GM23338 (cell line): Measurements from ENCODE around the gene HMGCS1. TPM values are rescaled to one million over a fixed set of nuclear protein-coding genes. Genes with fewer than 3 reads are reported as not detected.

Experiments used
- ATAC-seq: fragments of 200-7000 bp; cut with Tn5 transposase; 3 replicates; pipeline ENCODE4 v1.9.1; 2020
- DNase-seq: peaks from one replicate; pipeline ENCODE4 v3.0.0-alpha.2; 2015; ENCODE audit warnings: low spot score
- H2AFZ ChIP-seq: fragments of 200-600 bp; sonication (generic); 2 replicates; pipeline ENCODE4 v1.8.0; 2016; ENCODE audit warnings: antibody characterized with exemption, mild to moderate bottlenecking, moderate library complexity
- H3F3A ChIP-seq: fragments of 200-600 bp; sonication (generic); replicated peaks from 2 replicates; pipeline ENCODE4 v1.8.0; 2017; ENCODE audit warnings: antibody characterized with exemption, mixed run types, low read depth
- H3K27ac ChIP-seq: fragments of 200-600 bp; sonication (generic); 2 replicates; pipeline ENCODE4 v1.6.1; 2016; ENCODE audit warnings: low read depth
- H3K27me3 ChIP-seq: fragments of 200-600 bp; sonication (generic); 2 replicates; pipeline ENCODE4 v1.8.0; 2016; ENCODE audit warnings: mild to moderate bottlenecking, mixed run types, moderate library complexity; ENCODE audit not compliant: insufficient read depth
- H3K36me3 ChIP-seq: fragments of 200-600 bp; sonication (generic); 2 replicates; pipeline ENCODE4 v1.8.0; 2016; ENCODE audit warnings: mild to moderate bottlenecking; ENCODE audit not compliant: insufficient read depth
- H3K4me1 ChIP-seq: fragments of 200-600 bp; sonication (generic); 2 replicates; pipeline ENCODE4 v1.8.0; 2016; ENCODE audit warnings: mild to moderate bottlenecking, moderate library complexity; ENCODE audit not compliant: insufficient read depth
- H3K4me2 ChIP-seq: fragments of 200-600 bp; sonication (generic); 2 replicates; pipeline ENCODE4 v1.7.1; 2017; ENCODE audit warnings: mixed run types
- H3K4me3 ChIP-seq: fragments of 200-600 bp; sonication (generic); 2 replicates; pipeline ENCODE4 v1.6.1; 2016; ENCODE audit warnings: mixed run types
- H3K79me2 ChIP-seq: fragments of 200-600 bp; sonication (generic); replicated peaks from 2 replicates; pipeline ENCODE4 v1.8.0; 2017; ENCODE audit warnings: mild to moderate bottlenecking; ENCODE audit not compliant: insufficient read depth
- H3K9me2 ChIP-seq: fragments of 200-600 bp; sonication (generic); 2 replicates; pipeline ENCODE4 v1.8.0; 2017; ENCODE audit not compliant: insufficient read depth
- H4K20me1 ChIP-seq: fragments of 200-600 bp; sonication (generic); replicated peaks from 2 replicates; pipeline ENCODE4 v1.8.0; 2017; ENCODE audit warnings: mild to moderate bottlenecking; ENCODE audit not compliant: insufficient read depth
- H3K27ac Mint-ChIP-seq: 2 replicates; pipeline ENCODE4 v1.8.0; 2020; ENCODE audit warnings: inconsistent platforms, mild to moderate bottlenecking, moderate library complexity, mixed read lengths
- H3K27me3 Mint-ChIP-seq: 3 replicates; pipeline ENCODE4 v1.8.0; 2022; ENCODE audit warnings: low read depth, mild to moderate bottlenecking, moderate library complexity, mixed read lengths, inconsistent platforms; ENCODE audit not compliant: insufficient read depth, poor library complexity
- H3K36me3 Mint-ChIP-seq: 3 replicates; pipeline ENCODE4 v1.8.0; 2021; ENCODE audit warnings: low read depth, mild to moderate bottlenecking, inconsistent platforms, moderate library complexity, mixed read lengths
- H3K4me1 Mint-ChIP-seq: 3 replicates; pipeline ENCODE4 v1.8.0; 2020; ENCODE audit warnings: mild to moderate bottlenecking, inconsistent platforms, mixed read lengths
- H3K4me3 Mint-ChIP-seq: 3 replicates; pipeline ENCODE4 v1.8.0; 2021; ENCODE audit warnings: moderate library complexity, mild to moderate bottlenecking, inconsistent platforms, mixed read lengths
- H3K9me3 Mint-ChIP-seq: 3 replicates; pipeline ENCODE4 v1.8.0; 2020; ENCODE audit warnings: moderate library complexity, mild to moderate bottlenecking, inconsistent platforms, mixed read lengths
- CREB1 ChIP-seq: fragments of 250-450 bp; sonication (Bioruptor Pico); IDR thresholded peaks from 2 replicates; pipeline ENCODE4 v1.5.0; 2020; ENCODE audit warnings: low read depth, mild to moderate bottlenecking, moderate library complexity
- CTCF ChIP-seq, 2 experiments: fragments of 200-600 bp in 1 of 2; sonication (generic) in 1 of 2; conservative IDR thresholded peaks; 2 replicates each; pipeline versions ENCODE4 v1.5.1 to v1.6.1; 2016 to 2017; ENCODE audit warnings: antibody characterized with exemption in 2 of 2, low read depth in 2 of 2, mild to moderate bottlenecking in 2 of 2, moderate library complexity in 1 of 2
- ETS1 ChIP-seq: IDR thresholded peaks from 2 replicates; pipeline ENCODE4 v1.6.1; 2016; ENCODE audit warnings: antibody characterized with exemption
- EZH2 ChIP-seq: fragments of 200-600 bp; sonication (generic); IDR thresholded peaks from one replicate; pipeline ENCODE4 v1.8.0; 2017; ENCODE audit warnings: antibody characterized with exemption, mild to moderate bottlenecking, low read depth; ENCODE audit not compliant: unreplicated experiment
- EZH2phosphoT487 ChIP-seq: fragments of 200-600 bp; sonication (generic); IDR thresholded peaks from one replicate; pipeline ENCODE4 v1.8.1; 2018; ENCODE audit warnings: antibody characterized with exemption; ENCODE audit not compliant: unreplicated experiment
- JUNB ChIP-seq: IDR thresholded peaks from one replicate; pipeline ENCODE4 v1.6.1; 2016; ENCODE audit warnings: antibody characterized with exemption; ENCODE audit not compliant: unreplicated experiment
- NANOG ChIP-seq: IDR thresholded peaks from 2 replicates; pipeline ENCODE4 v1.6.1; 2016; ENCODE audit warnings: antibody characterized with exemption, borderline replicate concordance
- POLR2AphosphoS5 ChIP-seq: IDR thresholded peaks from 2 replicates; pipeline ENCODE4 v1.6.1; 2016; ENCODE audit warnings: antibody characterized with exemption, low read depth
- STAT1 ChIP-seq: IDR thresholded peaks from one replicate; pipeline ENCODE4 v1.6.1; 2016; ENCODE audit warnings: antibody characterized with exemption; ENCODE audit not compliant: unreplicated experiment
- ZNF114 ChIP-seq: fragments of 250-450 bp; sonication (Bioruptor Pico); IDR thresholded peaks from 2 replicates; pipeline ENCODE4 v1.5.0; 2020; ENCODE audit warnings: mild to moderate bottlenecking, moderate library complexity
- ZNF331 ChIP-seq: fragments of 250-450 bp; sonication (Bioruptor Pico); IDR thresholded peaks from 2 replicates; pipeline ENCODE4 v1.5.0; 2020; ENCODE audit warnings: low read depth, mild to moderate bottlenecking, moderate library complexity
- ZNF462 ChIP-seq: fragments of 250-450 bp; sonication (Bioruptor Pico); IDR thresholded peaks from 2 replicates; pipeline ENCODE4 v1.5.0; 2020; ENCODE audit warnings: mild to moderate bottlenecking, moderate library complexity
- polyA plus RNA-seq: library from polyadenylated mRNA; unstranded; fragments of >200 nt; fragmentation: Nextera tagmentation; extraction: Ambion mirVana; gene quantifications from 2 replicates; pipeline ENCODE4 v1.2.1, GENCODE V29; 2016
- total RNA-seq: library from RNA; depleted of rRNA; stranded (reverse); fragments of >200 nt; shearing (Covaris generic); gene quantifications from 2 replicates; pipeline ENCODE4 v1.2.3, GENCODE V29; 2014
- TF ChIP-seq, protein P1 (sequence below): IDR thresholded peaks from one replicate; pipeline ENCODE4 v1.6.1; 2018; ENCODE audit warnings: antibody characterized with exemption; ENCODE audit not compliant: unreplicated experiment

Gene HMGCS1
- total and polyA plus RNA-seq, 2 experiments from 2014 or later: 172 to 278 TPM

GRCh38 chr5:43270645-43271044, 42.6 kb downstream of the HMGCS1 start:
- Histone ChIP-seq H3K4me3 (no peak overlapping the region), H3K9me2 (peaks cover 6% of the 10 kb centered on the region; the same call in 1 of the 2 replicates), H3K79me2 (no peaks in the 10 kb centered on the region), H4K20me1 (no peaks in the 10 kb centered on the region), H3K27me3 (no peaks in the 10 kb centered on the region), H3K4me1 (no peaks in the 10 kb centered on the region), H3K27ac (no peak overlapping the region), H2AFZ (no peak overlapping the region), H3K36me3 (no peaks in the 10 kb centered on the region), H3K4me2 (no peak overlapping the region), H3F3A (no peaks in the 10 kb centered on the region)
- ATAC-seq: no peak
- DNase-seq: no peak
- no peak overlapping the region for H3K27ac Mint-ChIP-seq
- H3K36me3 Mint-ChIP-seq: peaks cover 7% of the 10 kb centered on the region
- H3K4me3 Mint-ChIP-seq: no peak overlapping the region
- TF ChIP-seq CREB1 (no peak), ETS1 (no peak), STAT1 (no peak), JUNB (no peak), NANOG (no peak), ZNF462 (CRISPR knock-in tag) (no peak), ZNF114 (CRISPR knock-in tag) (no peak), EZH2 (no peak), EZH2phosphoT487 (no peak), POLR2AphosphoS5 (no peak), ZNF331 (no peak), CTCF (conservative IDR thresholded peaks at IDR 0.05; ENCODE audit: low read depth in 2 of 2) (no peak)
- TF ChIP-seq, protein P1, sequence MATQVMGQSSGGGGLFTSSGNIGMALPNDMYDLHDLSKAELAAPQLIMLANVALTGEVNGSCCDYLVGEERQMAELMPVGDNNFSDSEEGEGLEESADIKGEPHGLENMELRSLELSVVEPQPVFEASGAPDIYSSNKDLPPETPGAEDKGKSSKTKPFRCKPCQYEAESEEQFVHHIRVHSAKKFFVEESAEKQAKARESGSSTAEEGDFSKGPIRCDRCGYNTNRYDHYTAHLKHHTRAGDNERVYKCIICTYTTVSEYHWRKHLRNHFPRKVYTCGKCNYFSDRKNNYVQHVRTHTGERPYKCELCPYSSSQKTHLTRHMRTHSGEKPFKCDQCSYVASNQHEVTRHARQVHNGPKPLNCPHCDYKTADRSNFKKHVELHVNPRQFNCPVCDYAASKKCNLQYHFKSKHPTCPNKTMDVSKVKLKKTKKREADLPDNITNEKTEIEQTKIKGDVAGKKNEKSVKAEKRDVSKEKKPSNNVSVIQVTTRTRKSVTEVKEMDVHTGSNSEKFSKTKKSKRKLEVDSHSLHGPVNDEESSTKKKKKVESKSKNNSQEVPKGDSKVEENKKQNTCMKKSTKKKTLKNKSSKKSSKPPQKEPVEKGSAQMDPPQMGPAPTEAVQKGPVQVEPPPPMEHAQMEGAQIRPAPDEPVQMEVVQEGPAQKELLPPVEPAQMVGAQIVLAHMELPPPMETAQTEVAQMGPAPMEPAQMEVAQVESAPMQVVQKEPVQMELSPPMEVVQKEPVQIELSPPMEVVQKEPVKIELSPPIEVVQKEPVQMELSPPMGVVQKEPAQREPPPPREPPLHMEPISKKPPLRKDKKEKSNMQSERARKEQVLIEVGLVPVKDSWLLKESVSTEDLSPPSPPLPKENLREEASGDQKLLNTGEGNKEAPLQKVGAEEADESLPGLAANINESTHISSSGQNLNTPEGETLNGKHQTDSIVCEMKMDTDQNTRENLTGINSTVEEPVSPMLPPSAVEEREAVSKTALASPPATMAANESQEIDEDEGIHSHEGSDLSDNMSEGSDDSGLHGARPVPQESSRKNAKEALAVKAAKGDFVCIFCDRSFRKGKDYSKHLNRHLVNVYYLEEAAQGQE: no peak
- peaks cover 15% of the 10 kb centered on the region for H3K9me3 Mint-ChIP-seq
- peaks cover 3% of the 10 kb centered on the region for H3K27me3 Mint-ChIP-seq
- H3K4me1 Mint-ChIP-seq: peaks cover 7% of the 10 kb centered on the region; the same call in 2 of the 3 replicates
